Measurements from ENCODE around the gene DLG1.

DLG1 gene

DNA sequence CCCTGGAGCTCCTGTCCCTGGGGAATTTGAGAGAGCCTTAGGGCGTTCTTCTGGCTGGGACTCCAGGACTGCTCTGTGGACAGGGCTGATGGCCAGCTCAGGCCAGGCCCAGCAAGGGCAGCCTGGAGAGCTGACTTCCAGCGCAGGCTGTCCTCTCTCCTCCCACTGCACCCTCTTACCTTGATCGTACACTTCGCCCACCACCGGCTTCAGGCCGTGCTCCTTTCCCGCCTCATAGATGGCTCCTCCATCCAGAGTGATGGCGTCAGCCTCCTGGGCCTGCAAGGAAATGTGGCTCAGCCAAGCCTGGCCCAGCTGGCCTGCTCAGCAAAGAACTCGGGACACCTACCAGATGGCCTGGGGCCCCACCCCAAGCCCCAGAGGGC is 271.9 kb downstream of the DLG1 start:
- no peak for DNase-seq (ENCODE audit: low read depth)
- H3K4me3 ChIP-seq (ENCODE audit: low read depth, low read length): no peak overlapping the region
- TF ChIP-seq, protein P1, sequence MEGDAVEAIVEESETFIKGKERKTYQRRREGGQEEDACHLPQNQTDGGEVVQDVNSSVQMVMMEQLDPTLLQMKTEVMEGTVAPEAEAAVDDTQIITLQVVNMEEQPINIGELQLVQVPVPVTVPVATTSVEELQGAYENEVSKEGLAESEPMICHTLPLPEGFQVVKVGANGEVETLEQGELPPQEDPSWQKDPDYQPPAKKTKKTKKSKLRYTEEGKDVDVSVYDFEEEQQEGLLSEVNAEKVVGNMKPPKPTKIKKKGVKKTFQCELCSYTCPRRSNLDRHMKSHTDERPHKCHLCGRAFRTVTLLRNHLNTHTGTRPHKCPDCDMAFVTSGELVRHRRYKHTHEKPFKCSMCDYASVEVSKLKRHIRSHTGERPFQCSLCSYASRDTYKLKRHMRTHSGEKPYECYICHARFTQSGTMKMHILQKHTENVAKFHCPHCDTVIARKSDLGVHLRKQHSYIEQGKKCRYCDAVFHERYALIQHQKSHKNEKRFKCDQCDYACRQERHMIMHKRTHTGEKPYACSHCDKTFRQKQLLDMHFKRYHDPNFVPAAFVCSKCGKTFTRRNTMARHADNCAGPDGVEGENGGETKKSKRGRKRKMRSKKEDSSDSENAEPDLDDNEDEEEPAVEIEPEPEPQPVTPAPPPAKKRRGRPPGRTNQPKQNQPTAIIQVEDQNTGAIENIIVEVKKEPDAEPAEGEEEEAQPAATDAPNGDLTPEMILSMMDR (IDR thresholded peaks at IDR 0.05; ENCODE audit: low read depth, low read length, missing control alignments): no peak
- in situ Hi-C loops (cut with HindIII; ENCODE audit: low sequenced_read_pairs): no loop called here

DNA sequence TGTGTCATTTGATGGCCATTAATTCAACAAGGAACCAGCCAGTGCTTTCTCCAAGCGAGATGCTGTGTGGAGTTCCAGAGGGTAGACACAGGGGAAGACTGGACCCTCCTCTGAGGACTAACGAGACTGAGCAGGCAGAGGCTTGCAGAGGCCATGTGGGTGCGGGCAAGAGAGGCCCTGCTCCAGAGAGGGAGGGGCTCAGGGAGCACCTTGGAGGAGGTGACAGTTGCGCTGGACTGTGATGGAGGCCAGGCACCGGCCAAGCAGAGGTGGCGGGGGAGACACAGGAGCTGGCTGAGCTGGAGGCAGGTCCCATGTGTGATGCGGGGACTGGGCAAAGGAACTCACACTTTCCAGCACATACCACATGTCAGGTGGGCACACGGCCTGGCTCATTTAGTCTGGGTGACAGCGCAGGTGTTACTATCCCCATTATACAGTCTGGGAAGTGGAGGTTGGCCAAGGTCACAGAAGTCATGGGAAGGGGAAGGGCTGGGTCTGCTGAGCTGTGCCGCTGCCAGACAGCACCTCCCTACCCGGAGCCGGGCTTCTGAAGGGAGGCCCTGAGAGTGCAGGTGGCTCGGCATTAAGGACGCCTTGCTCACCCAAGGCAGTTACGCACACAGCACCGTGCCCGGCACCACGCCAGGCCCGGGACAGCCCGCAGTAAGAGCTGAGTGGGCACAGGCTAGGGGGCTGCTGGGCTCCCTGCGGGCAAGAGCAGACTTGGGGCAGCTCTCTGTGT is 272.5 kb downstream of the DLG1 start:
- no peak for DNase-seq (ENCODE audit: low read depth)
- TF ChIP-seq, protein P1 (IDR thresholded peaks at IDR 0.05; ENCODE audit: low read depth, low read length, missing control alignments): no peak
- H3K4me3 ChIP-seq (ENCODE audit: low read depth, low read length): no peak overlapping the region
- in situ Hi-C loops (cut with HindIII; ENCODE audit: low sequenced_read_pairs): no loop called here

DNA sequence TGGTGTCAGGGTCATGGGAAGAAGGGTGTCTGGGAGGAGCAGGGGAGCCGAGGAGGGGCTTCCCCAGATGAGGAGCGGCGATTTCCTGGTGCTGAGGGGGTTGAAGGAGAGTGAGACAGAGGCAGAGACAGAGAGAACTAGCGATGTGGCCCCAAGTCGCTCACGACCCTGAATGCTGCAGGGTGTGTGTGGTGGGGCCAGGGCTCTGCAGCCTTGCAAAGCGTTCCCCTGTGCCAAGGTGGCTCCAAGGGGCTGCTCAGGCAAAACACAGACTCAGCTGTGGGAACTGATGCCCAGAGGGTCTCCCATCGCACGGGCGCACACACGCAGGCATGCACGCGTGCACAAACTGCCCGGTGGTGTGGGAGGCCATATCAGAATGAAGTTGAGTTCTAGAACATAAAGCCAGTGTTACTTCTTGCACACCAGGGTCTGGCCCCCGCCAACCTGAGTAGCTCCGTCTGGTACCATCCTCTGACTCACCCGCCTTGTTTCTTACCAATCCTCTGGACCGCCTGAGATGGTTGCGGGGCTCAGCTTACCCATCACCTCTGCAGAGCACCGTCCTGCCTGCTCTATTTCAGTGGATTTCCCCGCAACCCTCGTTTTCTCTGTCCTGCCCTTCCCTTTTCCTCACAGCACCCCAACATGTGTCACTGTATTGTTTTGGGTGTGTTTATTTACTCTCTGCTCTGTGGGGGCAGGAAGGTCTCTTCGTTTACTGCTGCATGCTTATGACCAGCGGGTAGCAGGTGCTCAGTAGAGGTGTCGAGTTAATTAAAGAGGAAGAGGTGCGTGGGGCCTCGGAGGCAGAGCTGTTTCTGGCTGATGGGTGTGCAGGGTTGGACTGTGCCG is 273.3 kb downstream of the DLG1 start:
- no peak for DNase-seq (ENCODE audit: low read depth)
- no peak overlapping the region for H3K4me3 ChIP-seq (ENCODE audit: low read depth, low read length)
- TF ChIP-seq, protein P1 (IDR thresholded peaks at IDR 0.05; ENCODE audit: low read depth, low read length, missing control alignments): no peak
- in situ Hi-C loops (cut with HindIII; ENCODE audit: low sequenced_read_pairs): no loop called here

DNA sequence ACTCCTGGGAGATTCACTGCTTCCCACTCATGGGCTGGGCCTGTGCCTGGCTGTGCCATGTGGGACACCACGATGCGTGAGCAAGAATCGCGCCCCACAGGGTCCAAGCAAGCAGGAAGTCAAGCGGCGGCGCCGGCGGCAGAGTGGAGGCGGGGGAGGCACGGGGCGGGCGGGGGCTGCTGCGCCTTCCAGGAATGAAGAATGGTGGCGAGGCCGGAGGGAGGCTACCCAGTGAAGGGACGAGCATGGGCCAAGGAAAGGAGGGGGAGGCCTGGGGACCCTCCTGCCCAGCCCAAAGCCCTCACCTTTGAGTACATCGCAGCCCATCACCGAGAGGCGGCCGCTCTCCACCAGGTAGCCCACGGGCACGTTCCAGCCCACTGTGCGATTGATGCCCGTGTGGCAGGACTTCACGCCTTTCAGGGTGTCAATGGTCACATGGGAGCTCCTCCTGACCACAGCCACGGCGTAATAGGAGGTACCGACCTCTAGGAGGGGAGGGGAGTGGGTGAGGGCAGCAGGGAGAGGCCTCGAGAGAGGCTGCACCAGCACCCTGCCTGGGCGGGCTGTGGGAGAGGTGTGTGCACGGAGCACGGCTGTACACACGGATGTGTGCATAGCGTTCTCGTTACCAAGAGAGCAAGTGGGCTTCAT is 274.3 kb downstream of the DLG1 start:
- no peak overlapping the region for H3K4me3 ChIP-seq (ENCODE audit: low read depth, low read length)
- TF ChIP-seq, protein P1 (IDR thresholded peaks at IDR 0.05; ENCODE audit: low read depth, low read length, missing control alignments): no peak
- DNase-seq (ENCODE audit: low read depth): no peak
- in situ Hi-C loops (cut with HindIII; ENCODE audit: low sequenced_read_pairs): no loop called here

DNA sequence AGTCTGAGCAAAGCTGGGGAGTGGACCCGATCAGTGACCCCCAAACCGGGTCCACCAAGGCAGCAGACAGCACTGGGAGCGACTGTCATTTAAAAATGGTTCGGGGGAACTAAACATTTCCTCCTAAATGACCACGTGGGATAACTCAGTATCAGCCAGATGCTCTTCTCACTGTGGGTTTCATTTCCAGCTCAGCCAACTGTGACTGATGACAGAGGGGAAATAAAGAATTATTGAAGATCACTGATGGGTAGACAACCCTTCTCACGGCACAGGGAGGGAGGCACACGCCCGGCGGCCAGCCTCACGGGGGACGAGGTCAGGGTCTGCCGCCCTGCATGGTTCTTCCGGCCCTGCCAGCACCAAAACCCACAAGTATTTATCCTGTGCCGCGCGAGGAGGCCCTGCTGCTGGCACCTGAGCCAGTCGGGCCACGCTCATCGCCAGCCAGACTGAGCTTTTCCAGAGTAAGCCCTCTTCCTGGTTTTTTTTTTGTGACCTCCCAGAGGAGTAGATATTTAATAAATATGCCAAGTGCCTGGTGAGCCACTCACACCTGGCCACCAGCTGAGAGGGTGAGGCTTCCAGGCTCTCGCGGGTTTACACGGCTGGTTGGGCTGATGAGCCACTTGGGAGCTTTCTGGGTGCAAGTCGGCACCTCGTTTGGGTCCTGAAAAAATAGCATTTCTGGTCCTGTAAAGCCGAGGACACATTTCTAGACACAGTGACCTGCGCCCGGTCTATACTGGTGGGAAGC is 275.0 kb downstream of the DLG1 start:
- TF ChIP-seq, protein P1 (IDR thresholded peaks at IDR 0.05; ENCODE audit: low read depth, low read length, missing control alignments): no peak
- H3K4me3 ChIP-seq (ENCODE audit: low read depth, low read length): no peak overlapping the region
- in situ Hi-C loops (cut with HindIII; ENCODE audit: low sequenced_read_pairs): no loop called here
- no peak for DNase-seq (ENCODE audit: low read depth)
